GF-D8 (cell line): Measurements from ENCODE around the gene CHMP3.

Experiments
- DNase-seq: peaks from one replicate; lab custom pipeline; 2025; lab: John Stamatoyannopoulos, UW

Gene CHMP3

GRCh38 chr2:86466306-86466705, 96.9 kb downstream of the CHMP3 start:
- DNase-seq, result no peak

GRCh38 chr2:86464652-86465051, 98.6 kb downstream of the CHMP3 start:
- DNase-seq, result no peak

DNA sequence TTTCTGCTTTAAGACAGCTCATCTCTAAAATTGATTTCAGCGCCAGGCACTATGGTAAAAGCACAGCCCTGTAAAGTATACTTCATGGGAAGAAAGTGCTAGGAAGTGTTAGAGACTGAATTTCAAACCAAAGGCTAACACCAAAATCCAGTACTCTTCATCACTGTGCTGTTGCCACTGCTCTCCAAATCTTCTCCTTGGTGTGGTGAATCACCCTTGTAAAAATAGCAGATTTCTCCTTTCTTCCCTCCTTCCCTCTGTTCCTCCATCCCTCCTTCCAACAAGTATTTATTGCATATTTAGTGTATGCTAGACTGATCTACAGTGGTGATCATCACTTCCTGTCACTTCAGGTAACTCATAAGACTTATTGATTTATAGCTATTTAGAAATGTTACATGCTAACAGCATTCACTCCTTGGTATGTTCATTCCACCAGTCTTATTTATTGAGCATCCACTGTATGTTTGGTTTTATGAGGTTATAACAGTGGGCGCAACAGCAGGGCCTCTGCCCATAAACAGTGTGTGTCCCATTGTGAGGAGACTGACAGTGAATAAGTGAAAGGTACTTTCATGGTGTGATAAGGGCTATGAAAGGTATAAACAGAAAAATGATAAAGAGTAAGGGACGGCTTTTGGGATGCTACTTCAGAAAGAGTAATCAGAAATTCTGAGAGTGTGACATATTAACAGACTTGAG, 102.0 kb downstream of the CHMP3 start:
- DNase-seq, result no peak

GRCh38 chr2:86455181-86455580, 108.1 kb downstream of the CHMP3 start:
- no peak for DNase-seq

- DNase-seq, result no peak
These were observed 109.0 kb downstream of the CHMP3 start for GRCh38 chr2:86454238-86454637.

DNA sequence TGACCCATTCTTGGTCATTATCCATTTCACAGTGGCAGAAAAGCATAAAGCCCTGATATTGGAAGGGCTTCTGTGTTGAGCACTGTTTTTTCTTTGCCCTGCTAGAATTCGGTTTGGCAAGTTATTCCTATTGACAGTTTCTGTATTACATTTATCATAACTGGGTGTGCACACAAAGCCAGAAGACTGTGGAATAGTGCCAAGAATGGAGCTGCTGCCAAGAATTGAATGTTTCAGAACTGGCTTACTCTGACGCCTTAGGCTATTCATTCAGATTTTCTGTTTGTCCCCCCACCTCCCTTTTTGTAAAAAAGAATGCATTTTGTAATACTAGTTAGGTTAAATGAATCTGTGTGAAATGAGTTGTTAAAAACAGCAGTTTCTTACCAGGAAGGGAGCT, 109.4 kb downstream of the CHMP3 start:
- DNase-seq, result no peak
